GM12878 (cell line): Measurements from ENCODE around the gene AGTPBP1.

ENCODE experiments used
- CHD2 ChIP-seq: IDR thresholded peaks from 2 replicates; pipeline ENCODE4 v1.6.1; 2011; ENCODE audit warnings: low read depth, low read length, improper control_type of control experiment, borderline replicate concordance
- CTCF ChIP-seq, 3 experiments: IDR thresholded peaks in 2 of 3; conservative IDR thresholded peaks in 1 of 3; 2 replicates each; pipeline ENCODE4 v1.5.1; 2011; ENCODE audit warnings: low read depth in 3 of 3, low read length in 3 of 3, mild to moderate bottlenecking in 3 of 3, control low read depth in 2 of 3, moderate library complexity in 2 of 3, inconsistent platforms in 1 of 3, mixed read lengths in 1 of 3; ENCODE audit not compliant: control insufficient read depth in 2 of 3, insufficient read depth in 1 of 3; ENCODE audit errors: extremely low read depth in 1 of 3
- EP300 ChIP-seq, 2 experiments: fragments of 150-350 bp in 1 of 2; IDR thresholded peaks; 2 replicates each; pipeline ENCODE4 v1.6.1; 2011 to 2012; ENCODE audit warnings: low read depth in 2 of 2, low read length in 2 of 2, borderline replicate concordance in 1 of 2, improper control_type of control experiment in 1 of 2, inconsistent platforms in 1 of 2; ENCODE audit not compliant: control insufficient read depth in 1 of 2
- GABPA ChIP-seq: IDR thresholded peaks from 2 replicates; pipeline ENCODE4 v1.6.1; 2014; ENCODE audit warnings: antibody characterized with exemption, low read depth, mild to moderate bottlenecking, inconsistent platforms
- HDAC2 ChIP-seq: fragments of 200-600 bp; sonication (generic); IDR thresholded peaks from 2 replicates; pipeline ENCODE4 v1.6.1; 2017
- MYC ChIP-seq: IDR thresholded peaks from 2 replicates; pipeline ENCODE4 v1.6.1; 2011; ENCODE audit warnings: mild to moderate bottlenecking, low read length, moderate library complexity, inconsistent platforms; ENCODE audit not compliant: insufficient read depth, insufficient replicate concordance, insufficient read length, severe bottlenecking
- NFYB ChIP-seq: IDR thresholded peaks from 2 replicates; pipeline ENCODE4 v1.6.1; 2011; ENCODE audit warnings: low read depth, mild to moderate bottlenecking, low read length, improper control_type of control experiment, moderate library complexity; ENCODE audit not compliant: insufficient read depth
- POLR2AphosphoS5 ChIP-seq: IDR thresholded peaks from 2 replicates; pipeline ENCODE4 v1.6.1; 2011; ENCODE audit warnings: mild to moderate bottlenecking, low read length, inconsistent platforms
- RELA ChIP-seq: fragments of 450-650 bp; IDR thresholded peaks from 2 replicates; pipeline ENCODE4 v1.8.0; 2014; ENCODE audit warnings: borderline replicate concordance; ENCODE audit not compliant: partially characterized antibody
- REST ChIP-seq: IDR thresholded peaks from 2 replicates; pipeline ENCODE4 v1.6.1; 2012; ENCODE audit warnings: mild to moderate bottlenecking, low read depth, low read length
- RFX5 ChIP-seq: IDR thresholded peaks from 2 replicates; pipeline ENCODE4 v1.6.1; 2011; ENCODE audit warnings: low read depth, low read length, improper control_type of control experiment
- TCF12 ChIP-seq: IDR thresholded peaks from 2 replicates; pipeline ENCODE4 v1.6.1; 2011; ENCODE audit warnings: low read depth, mild to moderate bottlenecking, low read length
- ZNF24 ChIP-seq: fragments of 450-650 bp; IDR thresholded peaks from 2 replicates; pipeline ENCODE4 v1.6.1; 2017; ENCODE audit warnings: antibody characterized with exemption, mild to moderate bottlenecking

GRCh38 chr9:85522459-85523092 lies 219.2 kb downstream of the AGTPBP1 start:
- no peak for TF ChIP-seq RFX5
- TF ChIP-seq EP300 (IDR thresholded peaks at IDR 0.05; ENCODE audit: borderline replicate concordance in 1 of 2, control insufficient read depth in 1 of 2, low read depth in 2 of 2, low read length in 2 of 2), result no peak
- no peak for TF ChIP-seq CTCF (IDR thresholded peaks at IDR 0.05 in 2 of 3, conservative IDR thresholded peaks at IDR 0.05 in 1 of 3; ENCODE audit: control insufficient read depth in 2 of 3, extremely low read depth in 1 of 3, insufficient read depth in 1 of 3, low read depth in 3 of 3, low read length in 3 of 3)
- TF ChIP-seq MYC, result no peak
- TF ChIP-seq RELA, result no peak
- no peak for TF ChIP-seq HDAC2
- TF ChIP-seq GABPA, result no peak
- no peak for TF ChIP-seq CHD2
- no peak for TF ChIP-seq TCF12
- no peak for TF ChIP-seq NFYB
- TF ChIP-seq ZNF24, result no peak
- TF ChIP-seq POLR2AphosphoS5, result no peak
- TF ChIP-seq REST, result no peak
